B cell (primary cell): Measurements from ENCODE around the gene SYTL1.

Source experiments
- EZH2 ChIP-seq: IDR thresholded peaks from 2 replicates; pipeline ENCODE4 v1.6.1; 2012; ENCODE audit warnings: borderline replicate concordance, low read depth, mild to moderate bottlenecking, moderate library complexity, low read length; ENCODE audit not compliant: insufficient read depth, poor library complexity, severe bottlenecking
- TF ChIP-seq, protein P1 (sequence below): fragments of 200-600 bp; IDR thresholded peaks from one replicate; pipeline ENCODE4 v1.8.0; 2022; ENCODE audit warnings: antibody characterized with exemption, mild to moderate bottlenecking

GRCh38 chr1:27393641-27394281 lies 51.9 kb downstream of the SYTL1 start:
- TF ChIP-seq, protein P1, sequence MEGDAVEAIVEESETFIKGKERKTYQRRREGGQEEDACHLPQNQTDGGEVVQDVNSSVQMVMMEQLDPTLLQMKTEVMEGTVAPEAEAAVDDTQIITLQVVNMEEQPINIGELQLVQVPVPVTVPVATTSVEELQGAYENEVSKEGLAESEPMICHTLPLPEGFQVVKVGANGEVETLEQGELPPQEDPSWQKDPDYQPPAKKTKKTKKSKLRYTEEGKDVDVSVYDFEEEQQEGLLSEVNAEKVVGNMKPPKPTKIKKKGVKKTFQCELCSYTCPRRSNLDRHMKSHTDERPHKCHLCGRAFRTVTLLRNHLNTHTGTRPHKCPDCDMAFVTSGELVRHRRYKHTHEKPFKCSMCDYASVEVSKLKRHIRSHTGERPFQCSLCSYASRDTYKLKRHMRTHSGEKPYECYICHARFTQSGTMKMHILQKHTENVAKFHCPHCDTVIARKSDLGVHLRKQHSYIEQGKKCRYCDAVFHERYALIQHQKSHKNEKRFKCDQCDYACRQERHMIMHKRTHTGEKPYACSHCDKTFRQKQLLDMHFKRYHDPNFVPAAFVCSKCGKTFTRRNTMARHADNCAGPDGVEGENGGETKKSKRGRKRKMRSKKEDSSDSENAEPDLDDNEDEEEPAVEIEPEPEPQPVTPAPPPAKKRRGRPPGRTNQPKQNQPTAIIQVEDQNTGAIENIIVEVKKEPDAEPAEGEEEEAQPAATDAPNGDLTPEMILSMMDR, result no peak
- no peak for TF ChIP-seq EZH2
